Osteocyte (in vitro differentiated cells): ENCODE data around the gene KRR1. TPM values are rescaled to one million over a fixed set of nuclear protein-coding genes. Genes with fewer than 3 reads are reported as not detected.

Experiments used
- DNase-seq: peaks from one replicate; pipeline ENCODE4 v3.0.0; 2021; ENCODE audit warnings: mixed read lengths; ENCODE audit not compliant: unreplicated experiment; ENCODE audit errors: extremely low spot score
- H3K27ac Mint-ChIP-seq: one replicate; pipeline ENCODE4 v1.8.0; 2021; ENCODE audit warnings: mild to moderate bottlenecking, mixed read lengths; ENCODE audit not compliant: unreplicated experiment
- H3K27me3 Mint-ChIP-seq: one replicate; pipeline ENCODE4 v1.8.0; 2021; ENCODE audit warnings: mixed read lengths; ENCODE audit not compliant: unreplicated experiment
- H3K36me3 Mint-ChIP-seq: one replicate; pipeline ENCODE4 v1.8.0; 2021; ENCODE audit warnings: mixed read lengths; ENCODE audit not compliant: unreplicated experiment
- H3K4me1 Mint-ChIP-seq: one replicate; pipeline ENCODE4 v1.8.0; 2021; ENCODE audit warnings: mixed read lengths; ENCODE audit not compliant: unreplicated experiment
- H3K4me3 Mint-ChIP-seq: one replicate; pipeline ENCODE4 v1.8.0; 2021; ENCODE audit warnings: mild to moderate bottlenecking, moderate library complexity, mixed read lengths; ENCODE audit not compliant: unreplicated experiment
- H3K9me3 Mint-ChIP-seq: one replicate; pipeline ENCODE4 v1.8.0; 2021; ENCODE audit warnings: mixed read lengths; ENCODE audit not compliant: unreplicated experiment
- total RNA-seq: library from RNA; stranded (reverse); gene quantifications from 2 replicates; pipeline ENCODE4 v1.2.1, GENCODE V29; 2021
- TF ChIP-seq, protein P1 (sequence below): fragments of 200-600 bp; sonication (generic); IDR thresholded peaks from 2 replicates; pipeline ENCODE4 v1.5.0; 2021; ENCODE audit warnings: antibody characterized with exemption, mild to moderate bottlenecking, moderate library complexity

The KRR1 gene
- total RNA-seq, 1 donor from 2014 or later = 52.0 TPM

DNA sequence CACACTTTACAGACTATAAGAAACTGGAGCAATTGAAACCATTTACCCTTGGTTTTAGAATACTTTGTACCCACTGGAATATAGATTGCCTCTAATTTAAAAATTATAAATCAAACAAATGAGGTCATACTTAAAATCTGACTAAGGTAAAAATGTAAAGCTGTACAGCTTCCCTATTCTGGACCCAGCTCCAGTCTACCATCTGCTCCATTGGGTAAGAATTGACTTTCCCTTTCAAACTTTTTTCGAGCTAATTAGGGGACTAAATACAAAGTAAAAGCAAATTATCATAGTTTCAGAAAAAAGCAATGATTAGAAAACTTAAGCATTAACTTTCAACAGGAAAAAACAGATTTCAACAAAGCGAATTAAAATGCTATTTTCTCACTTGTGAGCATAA lies 4.3 kb downstream of the KRR1 start:
- Mint-ChIP-seq H3K9me3 (no peaks in the 10 kb centered on the region), H3K4me1 (peaks cover 30% of the 10 kb centered on the region), H3K27ac (no peak overlapping the region), H3K36me3 (peaks cover 13% of the 10 kb centered on the region), H3K27me3 (no peaks in the 10 kb centered on the region), H3K4me3 (no peak overlapping the region)
- TF ChIP-seq, protein P1, sequence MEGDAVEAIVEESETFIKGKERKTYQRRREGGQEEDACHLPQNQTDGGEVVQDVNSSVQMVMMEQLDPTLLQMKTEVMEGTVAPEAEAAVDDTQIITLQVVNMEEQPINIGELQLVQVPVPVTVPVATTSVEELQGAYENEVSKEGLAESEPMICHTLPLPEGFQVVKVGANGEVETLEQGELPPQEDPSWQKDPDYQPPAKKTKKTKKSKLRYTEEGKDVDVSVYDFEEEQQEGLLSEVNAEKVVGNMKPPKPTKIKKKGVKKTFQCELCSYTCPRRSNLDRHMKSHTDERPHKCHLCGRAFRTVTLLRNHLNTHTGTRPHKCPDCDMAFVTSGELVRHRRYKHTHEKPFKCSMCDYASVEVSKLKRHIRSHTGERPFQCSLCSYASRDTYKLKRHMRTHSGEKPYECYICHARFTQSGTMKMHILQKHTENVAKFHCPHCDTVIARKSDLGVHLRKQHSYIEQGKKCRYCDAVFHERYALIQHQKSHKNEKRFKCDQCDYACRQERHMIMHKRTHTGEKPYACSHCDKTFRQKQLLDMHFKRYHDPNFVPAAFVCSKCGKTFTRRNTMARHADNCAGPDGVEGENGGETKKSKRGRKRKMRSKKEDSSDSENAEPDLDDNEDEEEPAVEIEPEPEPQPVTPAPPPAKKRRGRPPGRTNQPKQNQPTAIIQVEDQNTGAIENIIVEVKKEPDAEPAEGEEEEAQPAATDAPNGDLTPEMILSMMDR = no peak
- no peak for DNase-seq

DNA sequence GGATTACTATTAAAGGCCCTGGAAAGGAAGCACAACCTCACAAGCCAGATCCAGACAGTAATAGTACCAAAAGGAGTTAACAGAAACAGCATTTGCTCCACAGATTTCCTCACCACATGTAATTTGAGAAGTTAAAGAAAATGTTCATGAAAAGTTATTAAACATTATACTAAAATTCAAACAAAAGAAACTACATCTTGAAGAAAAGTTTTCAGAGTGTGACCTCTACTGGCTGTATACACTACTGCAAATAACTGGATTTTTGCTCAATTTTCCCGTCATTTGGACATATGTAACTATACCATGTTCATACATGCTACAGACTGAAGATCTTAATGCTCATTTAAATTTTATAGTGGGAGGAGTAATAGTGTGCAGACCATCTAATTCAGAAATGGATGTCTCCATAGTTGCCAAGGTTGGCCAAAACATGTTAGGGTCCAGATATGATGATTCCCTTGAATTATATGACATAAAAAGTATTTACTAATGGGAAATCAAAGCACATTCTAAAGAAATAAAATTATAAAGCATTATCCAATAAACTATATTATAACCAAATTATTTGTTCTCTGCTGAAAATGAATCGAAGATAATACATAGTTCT lies 5.6 kb downstream of the KRR1 start:
- H3K4me1 Mint-ChIP-seq = peaks cover 24% of the 10 kb centered on the region
- H3K36me3 Mint-ChIP-seq = peaks cover 17% of the 10 kb centered on the region
- TF ChIP-seq, protein P1 = peak; percentile 82
- no peaks in the 10 kb centered on the region for H3K27me3 Mint-ChIP-seq
- H3K27ac Mint-ChIP-seq = peak overlapping the region; percentile 27
- no peaks in the 10 kb centered on the region for H3K9me3 Mint-ChIP-seq
- no peak overlapping the region for H3K4me3 Mint-ChIP-seq
- DNase-seq = no peak

DNA sequence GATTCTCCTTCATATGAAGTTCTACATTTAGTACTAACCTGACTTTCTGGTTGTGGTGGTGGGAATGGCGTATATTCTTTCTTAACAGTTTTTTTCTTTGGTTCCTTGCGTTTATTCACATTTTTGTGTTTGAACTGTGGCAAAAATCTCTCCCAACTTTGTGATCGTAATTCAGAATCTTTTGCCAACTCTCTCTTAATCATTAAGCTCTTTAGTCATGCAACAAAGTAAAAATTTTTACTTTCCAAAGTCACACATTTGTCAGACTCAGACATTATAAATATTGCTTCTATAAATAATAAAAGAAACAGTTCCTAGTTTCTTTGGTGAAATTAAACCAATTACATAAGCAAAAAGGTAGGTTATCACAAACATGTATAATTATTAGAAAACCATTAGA lies 7.5 kb downstream of the KRR1 start:
- peaks cover 25% of the 10 kb centered on the region for H3K36me3 Mint-ChIP-seq
- no peak overlapping the region for H3K27ac Mint-ChIP-seq
- H3K9me3 Mint-ChIP-seq = no peaks in the 10 kb centered on the region
- TF ChIP-seq, protein P1 = no peak
- peaks cover 8% of the 10 kb centered on the region for H3K4me1 Mint-ChIP-seq
- no peak overlapping the region for H3K4me3 Mint-ChIP-seq
- no peaks in the 10 kb centered on the region for H3K27me3 Mint-ChIP-seq
- no peak for DNase-seq

DNA sequence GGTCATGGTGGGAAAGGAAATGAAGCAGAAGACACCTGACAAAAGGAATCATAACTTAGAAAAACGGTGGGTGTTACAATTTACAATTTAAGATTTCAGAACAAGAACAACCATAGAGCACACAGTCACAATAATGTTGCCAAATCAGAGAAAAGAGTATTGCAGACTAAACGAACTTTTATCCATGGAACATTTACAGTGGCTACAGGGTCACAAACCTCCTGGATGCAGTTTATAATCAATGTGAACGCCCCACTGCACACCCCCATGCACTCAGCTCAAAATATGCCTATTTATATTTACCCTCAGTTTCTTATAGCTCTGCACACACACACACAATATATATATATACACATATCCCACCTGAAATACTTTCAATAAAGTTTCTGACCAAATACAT lies 8.0 kb downstream of the KRR1 start:
- TF ChIP-seq, protein P1 = no peak
- Mint-ChIP-seq H3K27ac (no peak overlapping the region), H3K4me3 (no peak overlapping the region), H3K27me3 (no peaks in the 10 kb centered on the region), H3K9me3 (no peaks in the 10 kb centered on the region), H3K4me1 (peaks cover 7% of the 10 kb centered on the region), H3K36me3 (peaks cover 29% of the 10 kb centered on the region)
- no peak for DNase-seq

DNA sequence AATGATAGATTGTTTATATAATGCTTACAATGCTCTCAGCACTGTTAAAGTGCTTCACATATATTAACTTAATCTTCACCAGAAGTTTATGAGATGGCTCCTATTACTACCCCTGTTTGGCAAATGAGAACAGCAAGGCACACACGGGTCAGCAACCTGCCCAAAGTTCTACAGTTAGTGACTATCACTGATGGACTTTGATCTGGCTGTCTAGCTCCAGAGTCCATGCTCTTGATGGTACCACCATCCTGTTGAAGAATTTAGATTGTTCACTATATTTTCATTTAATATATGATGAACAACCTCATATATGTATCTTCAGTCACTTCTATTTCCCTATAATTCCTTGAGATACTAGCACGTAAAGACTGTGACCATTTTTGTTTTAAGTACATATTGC lies 20.2 kb downstream of the KRR1 start:
- no peak for DNase-seq
- Mint-ChIP-seq H3K4me3 (no peak overlapping the region), H3K36me3 (peaks cover 5% of the 10 kb centered on the region)

More for the DNA sequence above, 20.2 kb downstream of the KRR1 start:
- Mint-ChIP-seq H3K4me1 (peaks cover 9% of the 10 kb centered on the region), H3K9me3 (no peaks in the 10 kb centered on the region), H3K27me3 (no peaks in the 10 kb centered on the region), H3K27ac (no peak overlapping the region)
- TF ChIP-seq, protein P1 = no peak
